ENCODE results near the gene IFT80. TPM values are rescaled to one million over a fixed set of nuclear protein-coding genes. Genes with fewer than 3 reads are reported as not detected.

IFT80 gene
- polyA plus RNA-seq, 1 experiment, result 43.5 TPM

DNA sequence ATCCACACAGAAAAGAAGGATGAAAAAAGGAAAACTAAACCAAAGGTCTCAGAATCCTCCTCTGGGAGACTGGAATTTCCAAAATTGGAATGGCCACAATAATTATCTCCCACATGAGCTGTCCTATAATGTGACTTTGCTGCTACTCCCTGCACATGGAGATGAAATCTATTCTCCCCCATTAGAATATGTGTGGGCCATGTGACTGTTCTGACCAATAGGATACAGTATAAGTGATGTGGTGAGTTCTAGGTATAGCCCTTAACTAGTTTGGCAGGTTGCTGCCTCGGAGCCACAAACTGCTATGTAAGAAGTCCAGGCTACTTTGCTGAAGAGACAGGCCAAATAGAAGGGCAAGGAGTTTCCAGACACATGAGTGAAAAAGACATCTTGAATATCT is 45.4 kb upstream of the IFT80 start:
- ChIA-PET CTCF (interaction anchor here (0.8 kb wide), 1 partner anchor 28 kb away, joined by 3 read pairs; no protein-coding TSS in a partner anchor), POLR2A (no interaction called here)
- Histone ChIP-seq H3K27ac (ENCODE audit: low read depth, low read length) (no peak overlapping the region), H3K4me3 (ENCODE audit: low read depth, low read length) (no peak overlapping the region), H3K27me3 (ENCODE audit: control insufficient read depth, insufficient read depth, low read length) (no peaks in the 10 kb centered on the region), H3K9me3 (ENCODE audit: control insufficient read depth, insufficient read depth, low read length) (no peaks in the 10 kb centered on the region; the same call in 1 of the 2 replicates)
- TF ChIP-seq, protein P1, sequence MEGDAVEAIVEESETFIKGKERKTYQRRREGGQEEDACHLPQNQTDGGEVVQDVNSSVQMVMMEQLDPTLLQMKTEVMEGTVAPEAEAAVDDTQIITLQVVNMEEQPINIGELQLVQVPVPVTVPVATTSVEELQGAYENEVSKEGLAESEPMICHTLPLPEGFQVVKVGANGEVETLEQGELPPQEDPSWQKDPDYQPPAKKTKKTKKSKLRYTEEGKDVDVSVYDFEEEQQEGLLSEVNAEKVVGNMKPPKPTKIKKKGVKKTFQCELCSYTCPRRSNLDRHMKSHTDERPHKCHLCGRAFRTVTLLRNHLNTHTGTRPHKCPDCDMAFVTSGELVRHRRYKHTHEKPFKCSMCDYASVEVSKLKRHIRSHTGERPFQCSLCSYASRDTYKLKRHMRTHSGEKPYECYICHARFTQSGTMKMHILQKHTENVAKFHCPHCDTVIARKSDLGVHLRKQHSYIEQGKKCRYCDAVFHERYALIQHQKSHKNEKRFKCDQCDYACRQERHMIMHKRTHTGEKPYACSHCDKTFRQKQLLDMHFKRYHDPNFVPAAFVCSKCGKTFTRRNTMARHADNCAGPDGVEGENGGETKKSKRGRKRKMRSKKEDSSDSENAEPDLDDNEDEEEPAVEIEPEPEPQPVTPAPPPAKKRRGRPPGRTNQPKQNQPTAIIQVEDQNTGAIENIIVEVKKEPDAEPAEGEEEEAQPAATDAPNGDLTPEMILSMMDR (IDR thresholded peaks at IDR 0.05; ENCODE audit: low read depth, low read length), result no peak
- no peak for DNase-seq (ENCODE audit: low read depth, low spot score)

DNA sequence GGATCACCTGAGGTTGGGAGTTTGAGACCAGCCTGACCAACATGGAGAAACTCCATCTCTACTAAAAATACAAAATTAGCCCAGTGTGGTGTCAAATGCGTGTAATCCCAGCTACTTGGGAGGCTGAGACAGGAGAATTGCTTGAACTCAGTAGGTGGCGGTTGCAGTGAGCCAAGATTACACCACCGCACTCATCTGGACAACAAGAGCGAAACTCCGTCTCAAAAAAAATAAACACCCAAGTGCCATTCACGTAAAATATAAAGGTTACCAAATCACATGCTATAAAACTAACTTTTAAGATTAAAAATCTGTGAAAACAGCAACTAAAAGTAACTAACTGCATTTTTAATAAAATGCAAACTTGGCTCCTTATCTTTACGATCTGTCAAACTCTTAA is 41.7 kb upstream of the IFT80 start:
- CTCF ChIA-PET, result no interaction called here
- POLR2A ChIA-PET, result no interaction called here
- H3K27ac ChIP-seq (ENCODE audit: low read depth, low read length), result no peak overlapping the region

DNA sequence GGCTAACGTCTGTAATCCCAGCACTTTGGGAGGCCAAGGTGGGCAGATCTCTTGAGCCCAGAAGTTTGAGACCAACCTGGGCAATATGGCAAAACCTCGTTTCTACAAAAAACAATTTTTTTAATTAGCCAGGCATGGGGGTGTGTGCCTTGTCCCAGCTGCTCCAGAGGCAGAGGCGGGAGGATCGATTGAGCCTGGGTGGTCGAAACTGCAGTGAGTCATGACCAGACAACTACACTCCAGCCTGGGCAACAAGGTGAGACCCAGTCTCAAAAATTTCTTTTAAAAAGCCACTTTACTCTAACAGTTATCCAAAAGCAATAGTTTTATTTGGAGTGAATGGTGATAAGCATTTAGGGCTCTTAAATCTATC is 38.0 kb upstream of the IFT80 start:
- no peak for DNase-seq (ENCODE audit: low read depth, low spot score)
- TF ChIP-seq, protein P1 (IDR thresholded peaks at IDR 0.05; ENCODE audit: low read depth, low read length), result no peak
- H3K4me3 ChIP-seq (ENCODE audit: low read depth, low read length), result no peak overlapping the region
- H3K27ac ChIP-seq (ENCODE audit: low read depth, low read length), result no peak overlapping the region
- ChIA-PET POLR2A (interaction anchor here (0.9 kb wide), 1 partner anchor 13 kb away, joined by 3 read pairs; the partner anchor contains the start of gene TRIM59), CTCF (no interaction called here)
- no peaks in the 10 kb centered on the region for H3K27me3 ChIP-seq (ENCODE audit: control insufficient read depth, insufficient read depth, low read length)
- H3K9me3 ChIP-seq (ENCODE audit: control insufficient read depth, insufficient read depth, low read length), result no peaks in the 10 kb centered on the region

More for the DNA sequence above, 41.7 kb upstream of the IFT80 start:
- DNase-seq (ENCODE audit: low read depth, low spot score), result no peak
- Histone ChIP-seq H3K9me3 (ENCODE audit: control insufficient read depth, insufficient read depth, low read length) (no peaks in the 10 kb centered on the region), H3K4me3 (ENCODE audit: low read depth, low read length) (no peak overlapping the region), H3K27me3 (ENCODE audit: control insufficient read depth, insufficient read depth, low read length) (no peaks in the 10 kb centered on the region)
- TF ChIP-seq, protein P1 (IDR thresholded peaks at IDR 0.05; ENCODE audit: low read depth, low read length), result no peak

DNA sequence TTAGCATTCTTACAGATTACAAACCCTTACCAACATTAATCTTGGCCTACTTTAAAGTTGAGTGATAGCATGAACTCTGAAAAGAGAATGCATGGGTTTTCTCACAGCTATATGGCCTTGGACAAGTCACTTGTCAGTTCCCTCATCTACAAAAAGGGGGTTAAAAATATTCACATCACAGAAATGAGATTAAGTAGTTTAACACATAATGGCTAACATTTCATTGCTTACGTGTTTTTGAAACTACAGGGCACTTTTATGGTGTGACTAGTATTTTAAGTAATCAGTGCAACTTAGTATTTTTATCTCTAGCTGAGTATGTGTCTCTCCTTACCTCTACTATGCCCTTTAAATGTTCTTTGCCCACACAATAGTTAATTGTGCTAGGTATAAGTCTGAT is 36.7 kb upstream of the IFT80 start:
- no peak overlapping the region for H3K4me3 ChIP-seq (ENCODE audit: low read depth, low read length)
- TF ChIP-seq, protein P1 (IDR thresholded peaks at IDR 0.05; ENCODE audit: low read depth, low read length), result no peak
- H3K9me3 ChIP-seq (ENCODE audit: control insufficient read depth, insufficient read depth, low read length), result no peaks in the 10 kb centered on the region
- DNase-seq (ENCODE audit: low read depth, low spot score), result no peak
- CTCF ChIA-PET, result interaction anchor here (1.4 kb wide), 1 partner anchor 23 kb away, joined by 9 read pairs; no protein-coding TSS in a partner anchor
- no peaks in the 10 kb centered on the region for H3K27me3 ChIP-seq (ENCODE audit: control insufficient read depth, insufficient read depth, low read length)
- no peak overlapping the region for H3K27ac ChIP-seq (ENCODE audit: low read depth, low read length)
- POLR2A ChIA-PET, result interaction anchor here (0.6 to 1.2 kb wide), 2 partner anchors 14 to 417 kb away, joined by 3 read pairs; partner anchors contain the start of gene TRIM59

DNA sequence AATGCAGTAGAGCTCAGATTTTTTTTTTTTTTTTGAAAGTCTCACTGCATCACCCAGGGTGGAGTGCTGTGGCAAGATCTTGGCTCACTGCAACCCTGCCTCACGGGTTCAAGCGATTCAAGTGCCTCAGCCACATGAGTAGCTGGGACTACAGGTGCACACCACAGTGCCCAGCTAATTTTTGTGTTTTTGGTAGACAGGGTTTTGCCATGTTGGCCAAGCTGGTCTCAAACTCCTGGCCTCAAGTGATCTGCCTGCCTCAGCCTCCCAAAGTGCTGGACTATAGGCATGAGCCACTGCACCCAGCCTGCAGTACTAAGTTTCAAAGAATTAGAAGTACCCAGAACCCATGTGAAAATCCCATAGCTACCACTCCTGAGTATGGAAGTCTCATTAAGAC is 36.1 kb upstream of the IFT80 start:
- no peak for DNase-seq (ENCODE audit: low read depth, low spot score)
- no peaks in the 10 kb centered on the region for H3K27me3 ChIP-seq (ENCODE audit: control insufficient read depth, insufficient read depth, low read length)
- H3K4me3 ChIP-seq (ENCODE audit: low read depth, low read length), result no peak overlapping the region
- H3K9me3 ChIP-seq (ENCODE audit: control insufficient read depth, insufficient read depth, low read length), result no peaks in the 10 kb centered on the region
- ChIA-PET POLR2A (interaction anchor here (0.6 to 1.8 kb wide), 2 partner anchors 14 to 24 kb away, joined by 4 to 5 read pairs; partner anchors contain the start of gene TRIM59), CTCF (interaction anchor here (1.4 kb wide), 1 partner anchor 22 kb away, joined by 9 read pairs; no protein-coding TSS in a partner anchor)
- no peak overlapping the region for H3K27ac ChIP-seq (ENCODE audit: low read depth, low read length)
- TF ChIP-seq, protein P1 (IDR thresholded peaks at IDR 0.05; ENCODE audit: low read depth, low read length), result no peak

Data from AG04450 (cell line).